HG02981 (cell line): ENCODE data around the gene CDH20.
A peak's percentile ranks its signal among the peaks of the same experiment; 100 is the strongest.

Source experiments
- ATAC-seq: cut with Tn5 transposase; IDR thresholded peaks from one replicate; pipeline ENCODE4 v1.9.1; 2021; ENCODE audit warnings: mild to moderate bottlenecking, moderate library complexity; ENCODE audit not compliant: unreplicated experiment

The CDH20 gene

DNA sequence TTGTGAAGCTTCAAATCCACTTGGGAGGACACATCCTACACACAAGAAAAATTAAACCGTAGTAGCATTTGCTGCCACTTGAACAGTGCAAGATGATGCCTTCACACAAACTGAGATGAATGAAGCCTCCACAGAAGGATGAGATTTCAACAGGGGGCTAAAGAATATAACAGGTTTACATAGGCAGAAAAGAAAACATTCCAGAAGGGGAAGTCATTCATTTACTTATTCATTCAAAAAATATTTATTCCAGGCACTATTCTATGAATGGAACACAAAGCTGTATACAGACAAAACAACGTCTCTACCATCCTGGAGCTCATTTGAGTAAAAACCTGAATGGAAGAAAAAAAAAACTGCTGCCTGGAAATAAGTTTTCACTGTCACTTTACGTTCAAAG lies 170.5 kb downstream of the CDH20 start:
- ATAC-seq = no peak

DNA sequence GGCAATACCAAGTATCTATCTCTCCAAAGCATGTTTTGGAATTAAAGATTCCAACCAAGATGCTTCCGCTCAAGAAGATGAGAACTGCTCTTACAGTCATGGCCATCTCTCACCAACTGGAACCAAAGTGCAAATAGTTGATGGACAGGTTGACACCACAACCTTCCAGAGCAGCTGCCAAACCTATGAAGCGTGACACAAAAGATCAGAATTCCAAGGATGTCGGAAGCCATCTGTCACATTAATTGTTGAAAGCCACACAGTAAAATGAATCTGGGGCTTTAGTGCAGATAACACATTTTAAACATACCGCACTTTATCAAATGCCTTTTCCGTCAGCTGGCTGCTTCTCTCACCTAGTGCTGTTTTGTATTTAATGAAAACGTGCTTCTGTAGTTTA lies 195.7 kb downstream of the CDH20 start:
- ATAC-seq = no peak

DNA sequence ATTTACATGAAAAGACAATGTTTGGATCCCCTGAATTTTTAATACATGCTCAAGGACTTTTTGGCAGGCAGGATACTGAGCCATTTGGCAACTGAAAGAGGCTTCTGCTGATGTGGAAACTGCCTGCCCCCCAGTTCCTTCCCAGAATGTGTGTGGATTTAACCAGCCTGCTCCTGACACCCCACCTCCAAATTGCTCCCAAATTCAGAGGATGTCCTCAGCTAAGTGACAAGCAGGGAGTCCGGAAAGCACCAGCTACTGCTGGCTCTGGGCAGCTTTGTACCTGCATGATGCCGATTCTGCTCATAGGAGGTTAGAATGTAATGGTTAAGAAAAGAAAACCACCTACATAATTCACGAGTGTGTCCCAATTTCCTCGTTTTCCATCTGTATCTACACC lies 197.5 kb downstream of the CDH20 start:
- ATAC-seq = no peak

DNA sequence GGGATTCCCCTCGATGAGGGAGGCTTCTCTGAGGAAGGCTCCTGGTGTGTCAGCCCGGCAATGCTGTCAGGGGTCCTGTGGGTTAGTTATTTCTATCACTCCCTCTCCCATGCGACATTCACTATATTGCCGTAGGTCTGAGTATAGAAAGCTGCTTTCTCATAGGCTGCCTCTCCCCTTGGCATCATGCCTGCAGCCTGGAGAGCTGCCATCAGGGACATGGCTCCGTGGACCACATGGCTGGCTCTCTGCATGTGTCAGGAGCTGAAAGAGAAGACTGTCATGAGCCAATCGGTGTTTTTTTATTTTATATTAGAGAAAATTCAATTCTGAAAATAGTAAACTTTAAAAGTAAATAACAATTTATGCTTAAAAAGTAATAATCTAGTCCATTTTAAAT lies 198.0 kb downstream of the CDH20 start:
- no peak for ATAC-seq

DNA sequence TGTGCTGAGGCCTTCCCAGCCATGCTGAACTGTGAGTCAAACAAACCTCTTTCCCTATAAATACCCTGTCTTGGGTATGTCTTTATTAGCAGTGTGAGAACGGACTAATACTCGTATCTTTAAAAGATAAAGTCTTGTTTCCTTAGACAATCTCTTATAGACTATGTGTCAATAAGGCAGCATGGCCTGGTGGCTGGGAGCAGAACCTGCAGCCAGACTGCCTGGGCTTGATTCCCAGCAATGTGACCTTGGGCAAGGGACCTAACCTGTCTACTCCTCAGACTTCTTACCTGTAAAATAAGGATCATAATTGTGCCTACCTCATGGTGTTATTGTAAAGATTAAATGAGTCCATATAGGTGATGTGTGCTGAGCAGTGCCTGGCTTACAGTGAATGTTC lies 198.7 kb downstream of the CDH20 start:
- ATAC-seq = no peak

DNA sequence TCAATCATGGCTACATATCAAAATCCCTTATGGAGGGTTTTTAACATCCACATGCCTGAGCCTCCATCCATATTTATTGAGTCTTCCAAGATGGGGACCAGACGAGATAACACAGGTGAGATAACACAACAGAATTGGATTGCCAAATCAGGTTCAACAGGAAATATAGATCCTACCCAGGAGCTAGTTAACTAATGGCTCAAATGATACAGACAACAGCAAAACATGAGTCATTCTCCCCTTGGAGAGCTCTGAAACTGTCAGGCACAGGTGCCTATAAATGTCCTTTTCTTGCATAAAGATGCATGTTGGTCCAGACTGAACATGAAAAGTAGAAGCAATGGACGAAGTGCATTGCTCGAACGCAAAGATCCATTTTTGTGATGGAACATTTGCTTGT lies 202.2 kb downstream of the CDH20 start:
- ATAC-seq = no peak

DNA sequence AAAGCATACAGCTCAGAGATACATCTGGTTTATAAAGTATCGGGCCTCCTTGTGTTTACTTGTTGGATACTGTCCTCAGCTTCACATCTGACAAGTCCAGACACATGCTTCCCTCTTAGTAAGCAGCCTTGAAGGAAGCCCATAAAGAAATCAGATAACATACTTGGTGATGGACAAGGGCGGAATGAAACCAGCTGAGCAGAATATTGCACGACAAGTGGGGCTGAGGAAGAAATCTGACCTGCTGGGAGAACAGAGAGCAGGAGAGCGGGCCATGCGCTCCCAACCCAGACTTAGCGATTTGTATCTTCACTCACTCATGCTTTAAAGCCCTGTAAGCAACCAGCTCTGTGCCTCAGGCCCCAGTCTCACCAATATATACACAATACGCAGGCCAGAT lies 208.4 kb downstream of the CDH20 start:
- ATAC-seq = no peak

DNA sequence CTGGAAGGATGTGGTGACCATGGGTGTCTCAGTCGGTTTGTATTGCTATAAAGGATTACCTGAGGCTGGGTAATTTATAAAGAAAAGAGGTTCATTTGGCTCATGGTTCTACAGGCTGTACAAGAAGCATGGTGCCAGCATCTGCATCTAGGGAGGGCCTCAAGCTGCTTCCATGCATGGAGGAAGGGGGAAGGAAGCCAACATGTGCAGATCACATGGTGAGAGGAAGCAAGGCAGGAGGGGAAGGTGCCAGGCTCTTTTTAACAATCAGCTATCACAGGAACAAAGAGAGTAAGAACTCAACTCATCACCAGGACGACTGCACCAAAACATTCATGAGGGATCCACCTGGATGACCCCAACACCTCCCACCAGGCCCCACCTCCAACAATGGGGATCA lies 209.4 kb downstream of the CDH20 start:
- no peak for ATAC-seq

DNA sequence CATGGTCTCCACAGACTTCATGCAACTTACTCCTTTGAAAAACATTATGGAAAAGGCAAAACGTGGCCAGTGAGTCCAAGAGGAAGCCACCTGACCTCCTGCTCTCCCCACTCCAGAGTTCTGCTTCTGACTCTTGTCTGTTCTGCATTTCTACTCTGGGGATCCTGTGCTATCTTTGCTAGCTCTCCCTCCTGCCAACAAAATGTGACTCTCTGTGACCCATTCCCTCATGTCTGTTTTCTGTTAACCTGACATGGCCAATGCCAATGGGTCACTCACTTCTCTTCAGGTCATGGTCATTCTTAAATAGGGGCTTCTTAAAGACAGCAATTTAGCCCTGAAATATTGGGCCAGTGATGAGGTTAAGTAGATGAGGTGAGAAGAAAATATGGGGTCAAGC lies 210.3 kb downstream of the CDH20 start:
- ATAC-seq = no peak

DNA sequence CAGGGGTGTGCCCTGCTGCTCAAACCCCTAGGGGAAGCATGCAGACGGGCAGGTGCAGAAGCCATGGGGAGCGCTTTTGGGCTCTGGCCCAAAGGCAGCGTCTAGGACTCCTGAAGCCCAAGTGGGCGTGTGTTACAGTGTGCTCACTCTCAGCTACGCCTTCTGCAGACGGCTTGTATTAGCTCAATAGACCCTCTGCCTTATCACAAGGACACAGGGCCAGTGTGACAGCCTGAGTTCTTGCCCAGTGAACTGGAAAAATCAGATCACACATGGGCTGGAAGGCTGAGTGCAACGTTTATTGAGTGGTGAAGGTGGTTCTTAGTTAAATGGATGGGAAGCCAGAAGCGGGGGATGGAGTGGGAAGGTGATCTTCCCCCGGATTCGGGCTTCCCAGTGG lies 210.9 kb downstream of the CDH20 start:
- ATAC-seq = no peak

DNA sequence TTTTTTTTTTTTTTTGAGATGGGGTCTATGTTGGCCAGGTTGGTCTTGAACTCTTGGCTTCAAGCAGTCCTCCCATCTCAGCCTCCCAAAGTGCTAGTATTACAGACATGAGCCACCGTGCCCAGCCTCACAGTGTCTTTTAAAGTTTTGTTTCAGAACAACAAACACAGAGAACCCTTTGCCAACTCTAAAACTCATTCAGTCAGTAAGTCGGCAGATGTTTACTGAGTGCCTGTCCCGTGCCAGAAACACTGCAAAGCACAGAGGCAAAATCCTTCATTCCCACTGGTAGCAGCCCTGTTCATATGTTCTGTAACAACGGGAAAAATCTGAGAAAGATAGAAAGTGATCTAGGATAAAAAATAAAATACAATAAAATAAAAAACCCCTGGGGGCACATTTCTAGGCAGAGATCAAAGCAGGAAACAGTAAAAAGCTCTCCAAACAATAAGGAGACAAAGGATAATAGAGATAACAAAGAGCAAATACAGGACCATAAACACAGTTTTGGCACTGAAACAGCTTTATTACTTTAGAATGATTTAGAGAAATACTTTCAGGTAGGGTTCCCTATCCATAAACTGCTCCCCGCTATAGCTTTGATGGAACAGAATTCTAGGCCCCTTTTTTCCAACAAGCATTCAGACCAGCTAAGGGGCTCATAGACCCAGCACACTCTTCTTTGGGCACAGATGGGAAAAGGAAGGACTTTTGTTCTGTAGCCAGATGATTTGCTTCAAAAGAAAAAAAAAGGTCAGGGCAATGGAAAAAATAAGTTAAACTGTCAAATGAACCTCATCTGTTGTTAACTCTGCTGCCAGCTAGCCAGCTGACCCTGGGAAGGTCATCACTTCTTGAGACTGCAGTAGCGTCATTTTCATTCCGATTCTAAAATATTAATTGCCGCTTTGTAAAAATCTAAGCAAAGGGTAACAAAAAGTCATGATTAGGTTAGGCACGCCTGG lies 212.3 kb downstream of the CDH20 start:
- ATAC-seq = no peak

DNA sequence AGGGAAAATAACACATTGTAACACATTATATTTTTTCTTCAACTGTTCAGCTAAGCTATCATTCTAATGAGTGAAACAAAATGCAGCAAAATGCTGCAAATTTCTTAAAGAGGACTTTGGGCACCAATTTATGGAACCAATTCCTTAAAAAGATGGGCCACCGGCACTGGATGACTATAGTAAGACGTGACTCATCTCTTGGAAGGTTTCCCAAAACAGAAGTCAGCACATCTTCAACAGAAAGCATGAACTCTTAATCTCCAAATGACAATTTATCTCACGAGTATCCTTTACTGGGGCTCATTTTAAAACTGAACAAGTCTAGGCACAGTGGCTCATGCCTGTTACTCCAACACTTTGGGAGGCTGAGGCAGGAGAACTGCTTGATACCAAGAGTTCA lies 213.4 kb downstream of the CDH20 start:
- no peak for ATAC-seq

DNA sequence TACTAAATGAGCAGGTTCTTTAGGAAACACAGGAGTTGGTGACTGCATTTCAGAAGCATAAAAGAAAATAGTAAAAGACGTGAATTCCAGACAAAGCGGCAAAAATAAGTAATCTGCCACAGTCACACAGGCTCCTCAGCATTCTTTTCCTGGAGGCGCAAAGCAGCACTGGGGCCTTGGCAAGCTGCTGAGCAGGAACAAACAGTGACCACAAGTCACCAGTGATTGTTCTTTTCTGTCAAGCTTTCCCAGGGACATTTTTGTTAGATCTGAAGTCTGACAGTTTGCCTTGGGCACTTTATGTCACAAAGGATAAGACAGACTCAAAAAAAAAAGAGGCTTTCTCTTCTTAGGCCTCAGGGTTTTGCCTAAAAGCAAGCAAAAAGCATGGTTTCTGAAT lies 216.2 kb downstream of the CDH20 start:
- ATAC-seq = no peak

DNA sequence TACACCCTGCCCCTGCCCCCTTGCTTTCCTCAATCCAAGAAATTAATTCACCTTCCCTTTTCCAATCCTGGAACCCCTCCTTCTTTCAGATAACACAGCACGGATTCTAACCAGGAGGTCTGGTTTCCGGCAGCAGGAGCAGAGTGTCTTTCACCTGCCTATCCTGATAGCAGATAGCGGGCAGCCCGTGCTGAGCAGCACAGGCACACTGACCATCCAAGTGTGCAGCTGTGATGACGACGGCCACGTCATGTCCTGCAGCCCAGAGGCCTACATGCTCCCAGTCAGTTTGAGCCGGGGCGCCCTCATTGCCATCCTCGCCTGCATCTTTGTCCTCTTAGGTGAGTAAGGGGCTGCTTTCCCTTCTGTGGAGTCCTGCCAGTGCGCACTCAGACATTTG lies 216.7 kb downstream of the CDH20 start:
- no peak for ATAC-seq

DNA sequence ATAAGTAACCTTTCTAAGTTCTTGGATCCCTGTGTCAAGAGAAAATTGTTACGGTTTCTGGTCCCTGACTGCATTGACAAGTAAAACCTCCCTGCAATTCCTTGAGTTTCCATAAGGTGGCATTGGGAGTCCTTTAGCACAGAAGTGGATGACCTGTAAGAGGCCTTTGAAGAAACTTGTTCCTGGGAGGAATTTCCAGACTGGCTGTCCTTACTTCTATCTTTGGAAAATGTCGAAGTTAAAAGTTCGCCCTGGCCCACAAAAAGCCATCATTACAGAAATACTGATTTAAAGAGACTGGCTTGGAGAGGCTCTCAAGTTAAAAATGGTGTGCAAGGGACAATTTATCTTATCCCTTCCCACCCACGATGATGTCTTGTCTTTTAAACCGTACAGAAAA lies 218.4 kb downstream of the CDH20 start:
- peak; percentile 79 for ATAC-seq

DNA sequence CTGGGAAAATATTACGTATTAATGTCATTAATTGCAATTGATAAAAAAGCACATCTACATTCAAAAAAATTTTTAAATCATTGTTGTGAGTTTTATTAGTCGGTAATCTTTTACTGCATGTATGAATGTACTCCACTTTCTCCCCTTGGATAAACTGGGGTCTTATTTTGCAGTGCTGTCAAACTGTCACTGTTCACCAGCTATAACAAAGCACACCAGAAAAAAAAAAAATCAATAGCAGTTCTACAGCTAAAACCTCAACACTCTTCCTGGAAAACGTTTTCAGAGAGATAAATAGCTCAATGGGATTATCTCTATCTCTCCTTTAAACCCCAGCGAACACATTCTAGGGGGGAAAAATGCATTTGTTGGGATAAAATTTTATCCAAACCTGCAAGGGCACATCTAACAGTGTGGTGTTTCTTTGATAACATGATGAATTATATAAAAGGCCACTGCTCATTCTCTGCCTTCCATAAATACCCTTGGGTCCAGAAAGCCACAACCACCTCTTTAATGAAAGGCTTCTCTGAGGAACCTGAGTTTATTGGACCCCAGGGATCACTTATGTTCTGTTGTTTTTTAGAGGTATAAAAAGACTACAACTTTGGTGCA lies 219.9 kb downstream of the CDH20 start:
- ATAC-seq = no peak

DNA sequence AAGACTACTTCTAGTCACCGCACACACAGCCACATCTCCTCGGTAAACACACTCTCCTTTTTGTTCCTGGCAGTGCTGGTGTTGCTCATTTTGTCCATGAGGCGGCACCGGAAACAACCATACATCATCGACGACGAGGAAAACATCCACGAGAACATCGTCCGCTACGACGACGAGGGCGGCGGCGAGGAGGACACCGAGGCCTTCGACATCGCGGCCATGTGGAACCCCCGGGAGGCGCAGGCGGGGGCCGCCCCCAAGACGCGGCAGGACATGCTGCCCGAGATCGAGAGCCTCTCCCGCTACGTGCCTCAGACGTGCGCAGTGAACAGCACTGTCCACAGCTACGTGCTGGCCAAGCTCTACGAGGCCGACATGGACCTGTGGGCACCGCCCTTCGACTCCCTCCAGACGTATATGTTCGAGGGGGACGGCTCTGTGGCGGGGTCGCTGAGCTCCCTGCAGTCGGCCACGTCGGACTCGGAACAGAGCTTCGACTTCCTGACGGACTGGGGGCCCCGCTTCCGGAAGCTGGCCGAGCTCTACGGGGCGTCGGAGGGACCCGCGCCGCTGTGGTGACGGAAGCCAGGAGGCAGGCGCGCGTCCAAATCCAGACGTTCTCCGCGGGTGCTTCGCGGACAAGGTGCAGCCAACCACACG lies 221.0 kb downstream of the CDH20 start:
- ATAC-seq = no peak

DNA sequence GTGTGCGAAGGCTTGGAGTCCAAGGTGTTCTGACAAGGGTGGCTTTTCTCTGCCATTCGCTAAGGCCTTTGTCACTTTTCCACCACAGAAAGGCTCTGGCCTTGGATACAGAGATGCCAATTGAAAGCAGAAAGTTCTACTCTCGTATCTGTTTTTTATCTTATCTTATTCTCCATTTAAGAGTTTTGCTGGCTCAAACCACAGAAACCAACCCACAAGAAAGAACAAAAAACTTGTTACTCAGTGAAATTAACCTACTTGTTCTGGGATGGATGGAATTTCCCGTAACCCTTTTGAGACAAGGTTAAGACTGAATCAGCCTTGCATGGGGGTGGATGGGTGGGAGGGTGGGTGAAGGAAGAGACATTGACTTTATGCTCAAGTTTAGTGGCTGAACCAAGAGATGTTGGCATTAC lies 221.7 kb downstream of the CDH20 start:
- ATAC-seq = no peak

DNA sequence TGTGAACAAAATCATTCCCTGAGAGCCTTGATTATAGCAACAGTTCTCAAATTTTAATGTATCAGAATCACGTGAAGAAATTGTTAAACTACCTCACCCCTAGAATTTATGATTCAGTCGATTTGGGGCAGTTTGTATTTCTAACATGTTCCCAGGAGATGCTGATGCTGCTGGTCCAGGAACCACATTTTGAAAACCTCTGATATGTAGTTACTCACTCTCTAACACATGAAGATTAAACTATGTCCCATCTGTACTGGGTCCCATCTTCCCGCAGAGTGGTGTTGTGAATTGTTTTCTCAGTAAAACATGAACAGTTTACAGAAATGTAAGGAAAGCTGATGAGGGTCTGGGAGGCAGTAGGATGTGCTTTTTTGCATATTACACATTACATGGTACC lies 223.1 kb downstream of the CDH20 start:
- no peak for ATAC-seq

DNA sequence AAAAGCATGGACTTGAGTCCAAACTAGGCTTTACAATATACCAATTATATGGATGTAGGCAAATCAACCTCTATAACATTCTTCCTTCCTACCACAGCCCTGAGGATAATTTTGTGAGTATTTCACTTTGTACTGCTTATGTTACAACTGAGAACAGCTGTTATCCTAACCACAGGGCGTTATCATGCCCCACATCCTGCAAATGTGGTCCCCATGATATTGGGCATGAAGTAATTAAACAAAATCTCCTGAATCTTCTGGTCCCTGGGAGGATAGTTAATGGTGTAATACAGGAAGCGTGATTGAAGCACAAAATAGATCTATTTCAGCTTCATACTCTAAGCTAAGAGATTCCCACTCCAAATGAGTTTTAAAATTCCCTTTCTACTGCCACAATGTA lies 223.6 kb downstream of the CDH20 start:
- no peak for ATAC-seq

DNA sequence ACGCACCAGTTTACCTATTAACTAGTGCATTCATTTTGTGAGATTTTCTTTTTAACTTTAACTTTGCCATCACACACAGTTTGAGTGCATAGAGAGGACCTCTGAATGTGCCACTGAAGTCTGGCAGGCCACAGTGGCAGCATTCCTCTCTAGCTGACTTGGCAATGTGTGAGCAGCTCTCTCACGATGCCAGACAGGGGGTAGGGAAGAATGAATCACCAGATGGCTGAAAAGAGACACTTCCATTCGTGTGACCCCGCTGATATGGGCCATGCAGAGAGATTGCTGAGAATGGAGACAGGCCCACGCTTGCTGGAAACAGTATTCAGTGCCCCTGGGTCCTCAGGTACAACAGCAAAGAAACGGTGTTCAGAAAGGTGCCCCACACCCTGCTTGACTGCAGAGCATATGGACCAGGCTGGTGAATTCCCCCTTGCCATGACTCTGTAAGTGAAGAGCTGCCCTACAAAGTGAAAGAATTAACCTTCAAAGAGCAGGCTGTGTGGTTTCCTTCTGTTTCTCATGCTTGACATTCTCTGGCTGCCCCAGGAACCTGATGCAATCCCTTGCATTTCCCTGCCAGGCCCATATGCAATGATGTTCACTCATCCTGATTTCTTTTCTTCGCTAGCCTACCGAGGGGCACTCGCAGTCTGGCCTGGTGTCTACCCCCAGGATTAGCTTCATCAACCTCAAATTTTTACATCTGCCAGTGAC lies 236.1 kb downstream of the CDH20 start:
- no peak for ATAC-seq
